CD4-positive, alpha-beta T cell treated with Interleukin-4 for 1 hour (primary cell): Measurements from ENCODE around the gene MED10.

Experiments
- DNase-seq, 2 donors: peaks; one replicate each; pipeline ENCODE4 v3.0.0-alpha.2; 2020 to 2022

Gene MED10

DNA sequence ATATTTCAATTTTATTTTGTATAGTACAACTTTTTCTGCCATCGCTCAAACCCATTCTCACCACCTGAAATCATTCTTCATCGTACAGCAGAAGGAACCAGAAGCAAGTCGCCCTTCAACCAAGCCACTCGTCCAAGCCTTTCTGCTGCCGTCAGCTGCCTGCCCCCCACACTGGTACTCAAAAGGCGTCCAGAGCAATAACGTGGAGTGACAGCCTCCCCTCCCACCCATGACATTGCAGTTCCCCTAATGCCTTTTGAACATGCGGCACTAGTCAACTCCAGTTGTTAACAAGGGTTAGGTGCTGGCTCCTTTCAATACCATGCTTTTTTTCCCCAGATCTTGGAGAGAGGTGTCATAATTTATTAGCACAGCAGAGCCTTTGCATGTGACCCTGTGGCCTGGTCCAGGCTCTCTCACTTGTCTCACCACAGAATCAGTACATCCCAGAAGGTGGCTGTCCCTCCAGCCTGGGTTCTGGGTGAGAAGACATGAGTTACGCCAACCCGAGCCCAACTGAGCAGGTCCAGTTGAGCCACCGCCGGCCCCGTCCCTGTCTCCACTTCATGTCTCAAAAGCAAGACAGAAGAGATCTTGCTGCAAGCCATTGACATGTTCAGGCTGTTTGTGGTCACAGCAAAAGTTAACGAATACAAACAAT, 20.4 kb upstream of the MED10 start:
- DNase-seq, result no peak

- DNase-seq, result no peak
These were observed 19.4 kb upstream of the MED10 start for GRCh38 chr5:6397536-6398269.

DNA sequence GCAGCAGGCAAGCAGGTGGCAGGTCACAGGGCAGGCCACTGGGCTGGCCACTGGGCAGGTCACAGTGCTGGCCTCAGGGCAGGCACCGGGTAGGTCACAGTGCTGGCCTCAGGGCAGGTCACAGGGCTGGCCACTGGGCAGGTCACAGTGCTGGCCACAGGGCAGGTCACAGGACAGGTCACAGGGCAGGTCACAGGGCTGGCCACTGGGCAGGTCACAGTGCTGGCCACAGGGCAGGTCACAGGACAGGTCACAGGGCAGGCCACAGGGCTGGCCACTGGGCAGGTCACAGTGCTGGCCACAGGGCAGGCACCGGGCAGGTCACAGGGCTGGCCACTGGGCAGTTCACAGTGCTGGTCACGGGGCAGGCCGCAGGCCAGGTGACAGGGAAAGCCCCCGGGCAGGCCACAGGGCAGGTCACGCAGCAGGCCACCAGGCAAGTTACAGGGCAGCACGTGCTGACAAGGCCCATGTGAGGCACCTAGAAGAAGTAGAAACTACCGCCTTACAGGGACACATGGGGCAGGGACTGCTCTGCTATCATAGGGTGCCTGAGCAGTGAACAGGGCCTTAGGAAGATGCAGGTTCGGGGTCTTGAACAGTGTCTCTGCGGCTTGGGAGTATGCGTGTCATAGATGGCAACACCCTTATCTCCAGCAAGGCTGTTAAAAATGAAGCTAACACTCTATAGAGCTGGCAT, 18.6 kb upstream of the MED10 start:
- no peak for DNase-seq

DNA sequence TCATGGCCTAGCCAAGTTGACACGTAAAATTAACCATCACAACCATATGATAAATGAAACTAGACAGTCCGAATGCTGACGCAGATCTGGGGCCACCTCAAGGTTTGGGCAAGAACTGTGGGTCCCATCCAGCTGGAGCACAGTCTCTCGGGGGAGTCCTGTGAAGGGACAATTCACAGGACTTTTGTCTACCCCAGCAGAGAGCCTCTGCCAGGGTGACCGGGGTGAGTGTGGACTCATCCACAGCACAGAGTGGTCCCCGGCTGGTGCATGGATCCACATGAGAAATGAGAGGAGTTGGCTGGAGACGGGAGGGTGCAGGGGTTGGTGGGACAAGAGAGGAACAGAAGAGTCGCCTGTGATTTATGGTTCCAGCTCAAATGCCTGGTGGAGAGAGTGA, 17.7 kb upstream of the MED10 start:
- DNase-seq, result no peak

- no peak for DNase-seq
These were observed 17.3 kb upstream of the MED10 start for GRCh38 chr5:6395621-6396020.

GRCh38 chr5:6395102-6395445, 16.7 kb upstream of the MED10 start:
- no peak for DNase-seq

DNA sequence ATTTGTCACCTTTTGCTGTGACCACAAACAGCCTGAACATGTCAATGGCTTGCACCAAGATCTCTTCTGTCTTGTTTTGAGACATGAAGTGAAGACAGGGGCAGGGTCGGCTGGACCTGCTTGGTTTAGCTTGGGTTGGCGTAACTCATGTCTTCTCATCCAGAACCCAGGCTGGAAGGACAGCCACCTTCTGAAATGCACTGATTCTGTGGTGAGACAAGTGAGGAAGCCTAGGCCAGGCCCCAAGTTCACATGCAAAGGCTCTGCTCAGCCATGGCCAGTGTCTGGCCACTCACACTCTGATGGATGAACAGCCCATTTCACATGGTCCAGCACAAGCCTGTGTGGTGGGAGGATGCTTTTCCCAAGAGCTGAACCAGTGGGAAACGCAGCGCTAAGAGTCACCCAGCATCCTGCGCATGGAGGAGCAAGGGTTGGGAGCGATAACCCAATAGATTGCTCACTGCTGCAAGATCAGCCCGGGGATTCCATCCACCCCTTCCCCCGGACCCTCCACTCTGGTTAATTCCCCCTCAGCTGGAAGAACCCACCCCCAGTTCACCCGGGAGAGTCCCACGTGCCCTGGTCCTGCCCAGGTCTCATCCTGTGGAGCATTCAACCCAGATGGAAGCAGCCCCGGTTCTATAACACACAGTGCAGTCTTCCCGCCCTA, 16.2 kb upstream of the MED10 start:
- DNase-seq, result no peak

DNA sequence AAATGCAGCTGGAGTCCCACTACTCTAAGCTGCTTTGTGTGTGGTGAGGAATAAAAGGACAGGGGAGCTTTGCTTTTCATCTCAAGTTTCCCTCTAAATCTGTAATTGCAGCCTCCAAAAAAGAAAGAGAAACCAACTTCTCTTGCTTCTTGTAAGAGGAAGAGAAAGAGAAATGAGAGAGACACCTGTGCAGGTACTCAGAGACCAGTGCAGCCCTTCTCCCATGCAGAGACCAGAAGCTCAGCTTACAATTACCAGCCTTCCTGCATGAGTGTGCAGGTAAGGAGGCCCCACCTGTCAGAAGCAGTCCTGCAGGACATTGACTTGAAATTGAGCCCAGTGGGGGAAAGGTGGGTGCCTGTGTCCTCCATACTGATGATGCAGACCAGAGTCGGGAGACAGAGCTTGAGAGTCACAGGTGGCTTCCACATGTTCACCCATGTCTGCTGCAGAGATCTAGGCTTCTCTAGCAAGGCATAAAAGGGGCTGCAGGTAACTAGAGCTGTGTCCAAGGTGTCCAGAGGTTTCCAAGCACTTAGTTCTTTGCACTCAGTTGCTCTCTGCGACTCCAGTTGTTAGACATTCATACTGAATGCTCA, 15.3 kb upstream of the MED10 start:
- no peak for DNase-seq

DNA sequence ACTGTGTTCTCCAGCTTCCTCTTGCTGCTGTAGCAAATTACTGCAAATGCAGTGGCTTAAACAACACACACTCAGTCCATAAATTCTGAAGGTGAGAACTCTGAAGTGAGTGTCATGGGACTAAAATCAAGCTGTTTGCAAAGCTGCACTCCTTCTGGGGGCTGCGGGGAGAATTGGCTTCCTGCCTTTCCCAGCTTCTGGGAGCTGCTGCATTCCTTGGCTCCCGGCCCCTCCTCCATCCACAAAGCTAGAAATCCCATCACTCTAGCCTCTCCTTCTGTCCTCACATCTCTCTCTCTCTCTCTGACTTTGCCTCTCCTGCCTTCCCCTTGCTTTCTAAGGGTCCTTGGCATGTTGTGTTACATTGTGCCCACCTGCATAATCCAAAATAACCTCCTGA, 14.2 kb upstream of the MED10 start:
- no peak for DNase-seq

- DNase-seq, result no peak
These were observed 12.8 kb upstream of the MED10 start for GRCh38 chr5:6391151-6391550.

DNA sequence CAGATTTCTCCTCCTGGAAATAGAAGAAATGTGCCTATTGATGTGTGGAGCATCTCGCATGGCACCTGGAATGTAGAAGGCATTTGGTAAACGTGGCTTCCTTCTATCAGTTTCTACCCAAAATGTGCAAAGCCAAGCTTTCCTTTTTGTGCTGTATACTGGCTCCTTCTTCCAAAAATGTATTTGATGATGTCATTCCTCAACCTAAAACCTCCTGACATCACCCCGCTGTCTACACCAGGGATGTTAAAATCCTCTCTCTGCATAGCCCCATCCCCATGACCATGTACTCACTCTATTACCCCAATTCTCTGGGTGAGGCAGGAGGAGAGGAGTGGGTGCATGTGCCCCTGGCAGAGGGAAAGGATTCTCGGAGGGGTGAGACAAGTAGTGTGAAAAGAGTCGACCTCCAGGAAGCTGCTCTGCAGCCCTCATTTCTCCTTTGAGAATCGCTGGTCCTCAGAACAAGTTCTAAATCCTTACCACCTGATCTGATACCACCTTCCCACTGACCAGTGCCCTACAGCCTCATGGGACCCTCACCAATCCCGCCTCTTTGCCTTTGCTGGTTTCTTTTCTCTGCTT, 11.7 kb upstream of the MED10 start:
- no peak for DNase-seq

DNA sequence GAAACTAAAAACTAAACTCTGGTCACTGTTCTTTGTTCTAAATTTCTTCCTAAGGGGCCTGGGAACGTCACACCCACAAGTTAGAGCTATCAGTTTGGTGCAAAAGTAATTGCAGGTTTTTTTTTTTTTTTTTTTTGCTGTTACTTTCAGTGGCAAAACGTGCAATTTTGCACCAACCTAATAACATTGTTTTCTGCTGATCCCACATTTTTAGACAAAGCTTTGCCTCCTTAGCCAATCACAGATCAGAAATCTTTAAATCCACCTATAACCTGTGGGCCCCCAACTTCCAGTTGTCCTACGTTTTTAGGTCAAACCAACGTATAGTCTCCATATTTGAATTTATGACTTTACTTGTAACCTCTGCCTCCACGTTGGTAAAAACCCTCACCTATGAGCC, 11.1 kb upstream of the MED10 start:
- DNase-seq, result no peak

GRCh38 chr5:6387970-6388369, 9.6 kb upstream of the MED10 start:
- DNase-seq, result no peak

- DNase-seq, result no peak
These were observed 7.9 kb upstream of the MED10 start for GRCh38 chr5:6386271-6386670.

- DNase-seq, result no peak
These were observed 6.5 kb upstream of the MED10 start for GRCh38 chr5:6384856-6385255.

GRCh38 chr5:6383376-6383775, 5.0 kb upstream of the MED10 start:
- DNase-seq, result no peak

GRCh38 chr5:6379246-6379645, 899 bp upstream of the MED10 start:
- DNase-seq, result no peak

DNA sequence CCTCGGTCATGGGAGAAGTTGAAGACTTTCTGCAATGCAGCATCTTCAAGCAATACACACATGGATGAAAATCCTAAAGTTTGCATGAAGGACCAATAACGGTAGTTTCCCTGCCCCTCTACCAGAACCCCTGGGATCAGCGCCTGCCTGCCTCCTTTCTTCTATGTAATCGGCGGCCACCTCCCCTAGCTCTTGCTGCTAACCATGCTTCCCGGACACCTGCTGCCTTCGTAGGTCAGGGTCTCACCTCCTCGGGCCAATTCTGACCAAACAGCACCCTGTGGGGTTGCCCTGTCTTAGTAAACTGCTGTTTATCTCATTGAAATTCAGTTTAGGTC, 388 bp upstream of the MED10 start:
- DNase-seq, result no peak

DNA sequence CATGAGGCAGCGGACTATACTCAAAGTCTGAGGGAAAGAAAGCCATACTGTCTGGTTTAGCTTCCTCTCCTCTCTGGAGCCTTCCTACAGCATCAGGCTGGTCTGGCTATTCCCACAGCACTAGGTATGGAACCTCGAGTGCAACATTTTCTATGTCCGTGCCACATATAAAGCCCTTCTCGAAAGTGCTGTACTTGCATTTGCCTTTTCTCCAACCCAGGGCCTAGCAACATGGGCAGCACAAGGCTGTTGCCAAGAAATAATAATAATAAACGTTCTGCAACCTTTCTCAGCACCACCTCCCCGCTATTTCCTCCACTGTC, 804 bp downstream of the MED10 start:
- no peak for DNase-seq

- no peak for DNase-seq
These were observed 1.3 kb downstream of the MED10 start for GRCh38 chr5:6376974-6377520.

DNA sequence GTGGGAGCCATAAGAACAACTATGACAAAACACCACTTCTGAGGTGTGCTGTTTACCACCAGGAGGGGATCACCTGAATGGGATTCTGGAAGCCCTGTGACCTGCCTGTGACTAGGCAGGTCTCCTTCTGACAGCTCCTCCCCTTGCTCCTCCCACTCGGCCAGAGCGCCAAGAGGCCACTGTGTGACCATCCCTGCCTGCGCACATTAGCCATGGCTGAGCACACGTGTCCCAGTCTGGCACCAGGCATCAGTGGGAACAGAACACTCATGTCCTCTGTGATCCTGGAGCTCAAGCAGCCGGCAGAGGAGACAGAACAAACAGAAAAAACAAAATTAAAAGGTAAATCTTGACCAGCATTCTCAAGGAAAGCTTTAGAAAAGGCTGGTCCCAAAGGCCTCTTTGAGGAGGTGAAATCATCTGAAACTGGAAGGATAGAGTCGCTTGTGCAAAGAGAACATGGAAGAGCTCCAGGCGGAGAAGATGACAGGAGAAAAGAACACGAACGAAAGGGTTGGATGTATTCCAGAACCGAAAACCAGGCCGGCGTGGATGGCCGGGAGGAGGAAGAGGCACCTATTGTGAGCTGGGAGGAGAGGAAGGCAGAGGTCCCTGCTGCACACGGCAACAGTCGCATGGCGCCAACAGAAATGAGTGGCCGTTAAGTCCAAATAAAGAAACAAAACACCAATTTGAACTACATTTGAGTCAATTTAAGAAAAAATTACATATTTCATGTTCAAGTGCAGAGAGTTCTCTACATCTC, 5.1 kb downstream of the MED10 start:
- DNase-seq, result no peak
